ENCODE data around the gene DEDD. TPM values are rescaled to one million over a fixed set of nuclear protein-coding genes. Genes with fewer than 3 reads are reported as not detected.

DEDD gene
- polyA plus RNA-seq, 1 of the 3 experiments (the other 2 are of a cell fraction), result 45.0 TPM

DNA sequence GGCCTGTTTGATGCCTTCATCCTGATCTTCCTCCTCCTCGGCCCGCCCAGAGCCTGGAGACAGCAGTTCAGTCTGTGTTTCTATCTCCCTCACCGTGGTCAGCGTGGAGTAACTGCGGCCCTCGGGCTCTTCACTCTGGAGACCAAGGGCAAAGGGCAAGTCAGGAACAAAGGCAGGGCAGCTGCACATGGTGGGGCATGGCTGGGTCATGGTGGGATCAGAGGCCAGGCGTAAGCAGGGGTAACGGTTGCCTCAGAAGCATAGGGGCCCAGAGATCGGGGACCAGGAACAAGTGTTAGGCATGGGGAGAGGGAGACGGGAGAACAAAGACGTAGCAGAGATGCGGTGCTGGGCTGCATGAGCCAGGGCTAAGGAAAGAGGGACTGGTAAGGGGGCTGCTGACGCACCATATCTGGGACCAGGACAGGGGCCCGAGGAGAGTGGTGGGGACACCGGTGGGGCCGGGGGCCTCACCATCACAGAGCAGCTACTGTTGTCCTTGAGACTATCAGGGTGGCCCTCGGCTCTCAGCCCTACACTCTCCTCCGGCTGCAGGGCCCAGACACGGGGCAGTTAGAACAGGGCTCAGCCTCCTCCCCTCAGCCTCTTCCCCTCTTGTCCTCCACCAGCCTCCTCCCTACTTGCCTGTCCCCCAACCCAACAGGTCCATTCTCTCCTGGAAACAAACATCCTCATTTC is 59.6 kb downstream of the DEDD start (continued):
- TF ChIP-seq, protein P1, sequence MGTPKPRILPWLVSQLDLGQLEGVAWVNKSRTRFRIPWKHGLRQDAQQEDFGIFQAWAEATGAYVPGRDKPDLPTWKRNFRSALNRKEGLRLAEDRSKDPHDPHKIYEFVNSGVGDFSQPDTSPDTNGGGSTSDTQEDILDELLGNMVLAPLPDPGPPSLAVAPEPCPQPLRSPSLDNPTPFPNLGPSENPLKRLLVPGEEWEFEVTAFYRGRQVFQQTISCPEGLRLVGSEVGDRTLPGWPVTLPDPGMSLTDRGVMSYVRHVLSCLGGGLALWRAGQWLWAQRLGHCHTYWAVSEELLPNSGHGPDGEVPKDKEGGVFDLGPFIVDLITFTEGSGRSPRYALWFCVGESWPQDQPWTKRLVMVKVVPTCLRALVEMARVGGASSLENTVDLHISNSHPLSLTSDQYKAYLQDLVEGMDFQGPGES (IDR thresholded peaks at IDR 0.05; ENCODE audit: low read depth, low read length), result no peak
- no peak for TF ChIP-seq NRF1 (IDR thresholded peaks at IDR 0.05; ENCODE audit: low read depth, low read length)
- no peak for TF ChIP-seq EZH2phosphoT487 (IDR thresholded peaks at IDR 0.05; ENCODE audit: borderline replicate concordance, low read depth)
- no peak for TF ChIP-seq MEF2A (IDR thresholded peaks at IDR 0.05; ENCODE audit: borderline replicate concordance, low read depth)

DNA sequence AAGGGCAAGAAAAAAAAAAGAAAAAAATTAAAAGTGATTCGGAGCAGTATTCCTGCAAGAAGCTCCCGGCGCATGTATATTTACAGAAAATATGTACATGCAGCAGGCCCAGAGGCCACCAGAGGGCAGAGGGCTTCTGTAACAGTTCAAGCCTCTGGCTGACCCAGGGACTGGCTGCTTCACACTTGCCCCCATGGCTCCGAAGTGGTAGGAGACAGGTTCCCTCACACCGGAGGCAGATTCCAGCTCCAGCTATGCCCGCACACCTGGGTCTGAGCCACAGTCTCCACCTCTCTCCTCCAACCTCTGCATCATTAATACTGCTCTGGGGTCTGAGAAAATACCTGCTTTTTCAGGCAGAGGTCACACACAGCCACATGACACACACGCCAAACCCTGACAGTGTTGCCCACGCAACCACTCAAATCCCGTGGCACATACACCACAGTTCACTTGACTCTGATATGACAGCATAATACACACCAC is 60.5 kb downstream of the DEDD start:
- 85% methylated on average over 9 of the region's 9 CpGs for WGBS (ENCODE audit: low lambda C conversion rate)
- no peaks in the 10 kb centered on the region for H3K36me3 ChIP-seq (replicated peaks in 1 of 2; ENCODE audit: control insufficient read depth in 1 of 2, insufficient read depth in 2 of 2, low read length in 1 of 2)
- H2AFZ ChIP-seq (ENCODE audit: low read depth), result no peak overlapping the region
- H3K9me3 ChIP-seq, result no peaks in the 10 kb centered on the region
- peak; percentile 58 for TF ChIP-seq SMC3 (IDR thresholded peaks at IDR 0.05; ENCODE audit: low read depth, low read length)
- TF ChIP-seq NRF1 (IDR thresholded peaks at IDR 0.05; ENCODE audit: low read depth, low read length), result no peak
- no peak for TF ChIP-seq TAF1 (IDR thresholded peaks at IDR 0.05; ENCODE audit: borderline replicate concordance, low read depth, low read length)
- TF ChIP-seq, protein P2, sequence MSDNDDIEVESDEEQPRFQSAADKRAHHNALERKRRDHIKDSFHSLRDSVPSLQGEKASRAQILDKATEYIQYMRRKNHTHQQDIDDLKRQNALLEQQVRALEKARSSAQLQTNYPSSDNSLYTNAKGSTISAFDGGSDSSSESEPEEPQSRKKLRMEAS (IDR thresholded peaks at IDR 0.05; ENCODE audit: low read depth), result no peak
- TF ChIP-seq, protein P3, sequence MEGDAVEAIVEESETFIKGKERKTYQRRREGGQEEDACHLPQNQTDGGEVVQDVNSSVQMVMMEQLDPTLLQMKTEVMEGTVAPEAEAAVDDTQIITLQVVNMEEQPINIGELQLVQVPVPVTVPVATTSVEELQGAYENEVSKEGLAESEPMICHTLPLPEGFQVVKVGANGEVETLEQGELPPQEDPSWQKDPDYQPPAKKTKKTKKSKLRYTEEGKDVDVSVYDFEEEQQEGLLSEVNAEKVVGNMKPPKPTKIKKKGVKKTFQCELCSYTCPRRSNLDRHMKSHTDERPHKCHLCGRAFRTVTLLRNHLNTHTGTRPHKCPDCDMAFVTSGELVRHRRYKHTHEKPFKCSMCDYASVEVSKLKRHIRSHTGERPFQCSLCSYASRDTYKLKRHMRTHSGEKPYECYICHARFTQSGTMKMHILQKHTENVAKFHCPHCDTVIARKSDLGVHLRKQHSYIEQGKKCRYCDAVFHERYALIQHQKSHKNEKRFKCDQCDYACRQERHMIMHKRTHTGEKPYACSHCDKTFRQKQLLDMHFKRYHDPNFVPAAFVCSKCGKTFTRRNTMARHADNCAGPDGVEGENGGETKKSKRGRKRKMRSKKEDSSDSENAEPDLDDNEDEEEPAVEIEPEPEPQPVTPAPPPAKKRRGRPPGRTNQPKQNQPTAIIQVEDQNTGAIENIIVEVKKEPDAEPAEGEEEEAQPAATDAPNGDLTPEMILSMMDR (IDR thresholded peaks at IDR 0.05), result peak; percentile 65
- TF ChIP-seq, protein P4, sequence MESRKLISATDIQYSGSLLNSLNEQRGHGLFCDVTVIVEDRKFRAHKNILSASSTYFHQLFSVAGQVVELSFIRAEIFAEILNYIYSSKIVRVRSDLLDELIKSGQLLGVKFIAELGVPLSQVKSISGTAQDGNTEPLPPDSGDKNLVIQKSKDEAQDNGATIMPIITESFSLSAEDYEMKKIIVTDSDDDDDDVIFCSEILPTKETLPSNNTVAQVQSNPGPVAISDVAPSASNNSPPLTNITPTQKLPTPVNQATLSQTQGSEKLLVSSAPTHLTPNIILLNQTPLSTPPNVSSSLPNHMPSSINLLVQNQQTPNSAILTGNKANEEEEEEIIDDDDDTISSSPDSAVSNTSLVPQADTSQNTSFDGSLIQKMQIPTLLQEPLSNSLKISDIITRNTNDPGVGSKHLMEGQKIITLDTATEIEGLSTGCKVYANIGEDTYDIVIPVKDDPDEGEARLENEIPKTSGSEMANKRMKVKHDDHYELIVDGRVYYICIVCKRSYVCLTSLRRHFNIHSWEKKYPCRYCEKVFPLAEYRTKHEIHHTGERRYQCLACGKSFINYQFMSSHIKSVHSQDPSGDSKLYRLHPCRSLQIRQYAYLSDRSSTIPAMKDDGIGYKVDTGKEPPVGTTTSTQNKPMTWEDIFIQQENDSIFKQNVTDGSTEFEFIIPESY (IDR thresholded peaks at IDR 0.05; ENCODE audit: borderline replicate concordance, low read depth), result no peak
- TF ChIP-seq RAD21 (IDR thresholded peaks at IDR 0.05; ENCODE audit: low read length), result peak; percentile 49
- no peak for TF ChIP-seq TCF12 (IDR thresholded peaks at IDR 0.05)
- H3K4me3 ChIP-seq (ENCODE audit: low read depth in 2 of 2, low read length in 1 of 2), result no peak overlapping the region
- ChIA-PET POLR2A (no interaction called here), CTCF (interaction anchor here (0.6 to 22.7 kb wide), 13 partner anchors 10 to 310 kb away, joined by 3 to 198 read pairs (median 3); partner anchors contain the start of genes KLHDC9 and TSTD1)
- H3F3A ChIP-seq (replicated peaks; ENCODE audit: insufficient read depth), result no peaks in the 10 kb centered on the region
- no peak overlapping the region for H3K9ac ChIP-seq
- H3K4me2 ChIP-seq, result no peak overlapping the region
- no peaks in the 10 kb centered on the region for H3K27me3 ChIP-seq (ENCODE audit: insufficient read depth)
- no peaks in the 10 kb centered on the region for H3K4me1 ChIP-seq (ENCODE audit: control insufficient read depth in 1 of 2, insufficient read depth in 2 of 2, low read depth in 1 of 2, low read length in 1 of 2)
- DNase-seq, result peak; percentile 76
- no peaks in the 10 kb centered on the region for H3K79me2 ChIP-seq (ENCODE audit: insufficient read depth)
- H3K27ac ChIP-seq (ENCODE audit: low read depth in 2 of 2, low read length in 1 of 2), result no peak overlapping the region
- H3K9me2 ChIP-seq, result no peaks in the 10 kb centered on the region
- no peaks in the 10 kb centered on the region for H4K20me1 ChIP-seq (ENCODE audit: insufficient read depth)

Small RNA genes within 50 kb of the gene (small RNA-seq; reads per million reads assigned to genes)
- gene RF01225, result 0 to 0.26 (median 0) reads per million in 7 experiments

Other genes starting within 250 kb of the DEDD start
- gene ITLN1, start 247.5 kb downstream of the DEDD start, polyA plus RNA-seq (2012; rRNA removed), result not detected in 2 replicates
- gene ITLN2, start 177.9 kb downstream of the DEDD start, polyA plus RNA-seq (2012; rRNA removed), result not detected in 2 replicates
- 9.0 and 13.7 TPM in 2 replicates for gene F11R, start 111.5 kb downstream of the DEDD start, polyA plus RNA-seq (2012; rRNA removed)
- 80.7 and 93.9 TPM in 2 replicates for gene TSTD1, start 93.7 kb downstream of the DEDD start, polyA plus RNA-seq (2012; rRNA removed)
- gene USF1, start 86.7 kb downstream of the DEDD start, polyA plus RNA-seq (2012; rRNA removed), result 43.1 and 61.9 TPM in 2 replicates
- gene ARHGAP30, start 62.8 kb downstream of the DEDD start, polyA plus RNA-seq (2012; rRNA removed), result 0.05 TPM in 1 of 2 replicates, not detected in the other
- gene NECTIN4, start 43.1 kb downstream of the DEDD start, polyA plus RNA-seq (2012; rRNA removed), result 0.59 and 1.9 TPM in 2 replicates
- 4.4 and 4.7 TPM in 2 replicates for gene KLHDC9, start 34.3 kb downstream of the DEDD start, polyA plus RNA-seq (2012; rRNA removed)
- gene PFDN2, start 14.6 kb downstream of the DEDD start, polyA plus RNA-seq (2012; rRNA removed), result 340 and 445 TPM in 2 replicates
- gene NIT1, start 14.6 kb downstream of the DEDD start, polyA plus RNA-seq (2012; rRNA removed), result 38.7 and 48.9 TPM in 2 replicates
- 150 and 201 TPM in 2 replicates for gene UFC1, start 21.3 kb upstream of the DEDD start, polyA plus RNA-seq (2012; rRNA removed)
- 24.5 and 26.8 TPM in 2 replicates for gene USP21, start 26.8 kb upstream of the DEDD start, polyA plus RNA-seq (2012; rRNA removed)
- 30.7 and 47.3 TPM in 2 replicates for gene PPOX, start 33.8 kb upstream of the DEDD start, polyA plus RNA-seq (2012; rRNA removed)
- 50.5 and 56.5 TPM in 2 replicates for gene B4GALT3, start 44.8 kb upstream of the DEDD start, polyA plus RNA-seq (2012; rRNA removed)
- gene ADAMTS4, start 66.4 kb upstream of the DEDD start, polyA plus RNA-seq (2012; rRNA removed), result 1.2 and 1.6 TPM in 2 replicates
- gene NDUFS2, start 69.7 kb upstream of the DEDD start, polyA plus RNA-seq (2012; rRNA removed), result 203 and 210 TPM in 2 replicates
- gene FCER1G, start 82.6 kb upstream of the DEDD start, polyA plus RNA-seq (2012; rRNA removed), result 0.34 and 0.61 TPM in 2 replicates
- gene APOA2, start 91.0 kb upstream of the DEDD start, polyA plus RNA-seq (2012; rRNA removed), result not detected in 2 replicates
- 9.7 and 11.9 TPM in 2 replicates for gene TOMM40L, start 93.4 kb upstream of the DEDD start, polyA plus RNA-seq (2012; rRNA removed)
- gene NR1I3, start 105.5 kb upstream of the DEDD start, polyA plus RNA-seq (2012; rRNA removed), result not detected in 2 replicates
- not detected in 2 replicates for gene PCP4L1, start 126.1 kb upstream of the DEDD start, polyA plus RNA-seq (2012; rRNA removed)
- gene MPZ, start 177.3 kb upstream of the DEDD start, polyA plus RNA-seq (2012; rRNA removed), result 2.4 and 2.9 TPM in 2 replicates
- 195 and 341 TPM in 2 replicates for gene SDHC, start 181.7 kb upstream of the DEDD start, polyA plus RNA-seq (2012; rRNA removed)
- not detected in 2 replicates for gene CFAP126, start 235.2 kb upstream of the DEDD start, polyA plus RNA-seq (2012; rRNA removed)